HG03108 (cell line): ENCODE measurements around the gene SIL1.
"Not testable (repeated sequence)": the region's sequence is repeated elsewhere in the genome, so short reads cannot be mapped to it uniquely, and the experiment has no call there.

Experiments used
- ATAC-seq: cut with Tn5 transposase; IDR thresholded peaks from one replicate; pipeline ENCODE4 v1.9.1; 2021; ENCODE audit warnings: moderate library complexity; ENCODE audit not compliant: unreplicated experiment

The SIL1 gene

GRCh38 chr5:139204196-139204595 is 6.0 kb upstream of the SIL1 start:
- no peak for ATAC-seq

GRCh38 chr5:139199321-139199720 is 1.2 kb upstream of the SIL1 start:
- no peak for ATAC-seq

GRCh38 chr5:139196296-139196956 is 1.7 kb downstream of the SIL1 start:
- ATAC-seq = no peak

- no peak for ATAC-seq
These were observed 3.7 kb downstream of the SIL1 start for GRCh38 chr5:139194486-139194885.

- ATAC-seq = no peak
These were observed 4.2 kb downstream of the SIL1 start for GRCh38 chr5:139193928-139194327.

GRCh38 chr5:139192906-139193305 is 5.3 kb downstream of the SIL1 start:
- ATAC-seq = not testable (repeated sequence)

GRCh38 chr5:139191954-139192353 is 6.2 kb downstream of the SIL1 start:
- ATAC-seq = not testable (repeated sequence)

GRCh38 chr5:139190125-139190524 is 8.0 kb downstream of the SIL1 start:
- no peak for ATAC-seq

- ATAC-seq = no peak
These were observed 9.5 kb downstream of the SIL1 start for GRCh38 chr5:139188558-139189270.

- no peak for ATAC-seq
These were observed 11.3 kb downstream of the SIL1 start for GRCh38 chr5:139186752-139187326.

- no peak for ATAC-seq
These were observed 11.9 kb downstream of the SIL1 start for GRCh38 chr5:139186261-139186660.

GRCh38 chr5:139185589-139185988 is 12.6 kb downstream of the SIL1 start:
- no peak for ATAC-seq

- ATAC-seq = no peak
These were observed 14.7 kb downstream of the SIL1 start for GRCh38 chr5:139183502-139183901.

GRCh38 chr5:139182528-139183296 is 15.5 kb downstream of the SIL1 start:
- ATAC-seq = no peak

GRCh38 chr5:139181835-139182452 is 16.2 kb downstream of the SIL1 start:
- no peak for ATAC-seq

- no peak for ATAC-seq
These were observed 16.8 kb downstream of the SIL1 start for GRCh38 chr5:139181322-139181730.

- no peak for ATAC-seq
These were observed 17.3 kb downstream of the SIL1 start for GRCh38 chr5:139180850-139181249.

- ATAC-seq = not testable (repeated sequence)
These were observed 18.2 kb downstream of the SIL1 start for GRCh38 chr5:139179778-139180513.

- no peak for ATAC-seq
These were observed 19.2 kb downstream of the SIL1 start for GRCh38 chr5:139178935-139179334.

- no peak for ATAC-seq
These were observed 19.6 kb downstream of the SIL1 start for GRCh38 chr5:139178589-139178917.
